Caco-2 (cell line): ENCODE data around the gene TEKTIP1. TPM values are rescaled to one million over a fixed set of nuclear protein-coding genes. Genes with fewer than 3 reads are reported as not detected.

ENCODE experiments used
- BruUV-seq: library from RNA; stranded (reverse); fragments of 400-500 nt; replicated peaks from 2 replicates; lab custom pipeline; 2021; lab: Mats Ljungman, UMichigan
- CTCF ChIA-PET: fragments of 300-600 bp; sonication (Branson Sonifier 250); formaldehyde crosslinking; loops from one replicate; lab custom pipeline; 2022; ENCODE audit warnings: antibody characterized with exemption; lab: Charles Lee
- POLR2A ChIA-PET: fragments of 300-600 bp; sonication (Branson Sonifier 250); formaldehyde crosslinking; loops from one replicate; lab custom pipeline; 2022; ENCODE audit warnings: antibody characterized with exemption; lab: Charles Lee
- DNase-seq, 2 experiments: peaks; one replicate each; pipeline versions ENCODE4 v3.0.0 to v3.0.0-alpha.2; 2020 to 2022
- H3K27me3 ChIP-seq: replicated peaks from 2 replicates; pipeline ENCODE4 v1.6.0; 2011; ENCODE audit warnings: low read length; ENCODE audit not compliant: control insufficient read depth, insufficient read depth
- H3K36me3 ChIP-seq: 2 replicates; pipeline ENCODE4 v1.5.1; 2011; ENCODE audit warnings: low read length; ENCODE audit not compliant: control insufficient read depth, insufficient read depth
- H3K4me1 ChIP-seq: fragments of 250-450 bp; sonication (Bioruptor Pico); 2 replicates; pipeline ENCODE4 v1.5.1; 2020; ENCODE audit warnings: mild to moderate bottlenecking
- H3K4me3 ChIP-seq: 2 replicates; pipeline ENCODE4 v1.5.1; 2011; ENCODE audit warnings: low read depth, mild to moderate bottlenecking, control low read depth, low read length
- H3K9me3 ChIP-seq: fragments of 250-450 bp; sonication (Bioruptor Pico); 2 replicates; pipeline ENCODE4 v1.5.1; 2020; ENCODE audit warnings: mild to moderate bottlenecking, moderate library complexity
- H3K27ac Mint-ChIP-seq: one replicate; pipeline ENCODE4 v1.8.0; 2022; ENCODE audit warnings: mixed read lengths; ENCODE audit not compliant: unreplicated experiment
- H3K27me3 Mint-ChIP-seq: one replicate; pipeline ENCODE4 v1.8.0; 2022; ENCODE audit warnings: mixed read lengths; ENCODE audit not compliant: insufficient read depth, unreplicated experiment
- H3K36me3 Mint-ChIP-seq: one replicate; pipeline ENCODE4 v1.8.0; 2022; ENCODE audit warnings: mild to moderate bottlenecking, mixed read lengths; ENCODE audit not compliant: insufficient read depth, unreplicated experiment
- H3K4me1 Mint-ChIP-seq: one replicate; pipeline ENCODE4 v1.8.0; 2022; ENCODE audit warnings: low read depth, mixed read lengths; ENCODE audit not compliant: unreplicated experiment
- H3K4me3 Mint-ChIP-seq: one replicate; pipeline ENCODE4 v1.8.0; 2022; ENCODE audit warnings: mild to moderate bottlenecking, moderate library complexity, mixed read lengths; ENCODE audit not compliant: unreplicated experiment
- H3K9me3 Mint-ChIP-seq: one replicate; pipeline ENCODE4 v1.8.0; 2022; ENCODE audit warnings: mixed read lengths; ENCODE audit not compliant: unreplicated experiment
- intact Hi-C: fragments of 100-400 bp; cut with micrococcal nuclease; formaldehyde crosslinking; loops from one replicate; pipeline ENCODE4 v1.10.0; 2022; ENCODE audit not compliant: unreplicated experiment
- total RNA-seq: library from RNA; stranded (reverse); gene quantifications from 2 replicates; pipeline ENCODE4 v1.2.3, GENCODE V29; 2022
- TF ChIP-seq, protein P1 (sequence below), 2 experiments: fragments of 200-600 bp in 1 of 2; IDR thresholded peaks; 1 replicate in 1 of 2; 2 replicates in 1 of 2; pipeline versions ENCODE4 v1.5.1 to v1.8.0; 2011 to 2022; ENCODE audit warnings: antibody characterized with exemption in 1 of 2, control low read depth in 1 of 2, inconsistent platforms in 1 of 2, low read depth in 1 of 2, low read length in 1 of 2, mild to moderate bottlenecking in 1 of 2, moderate library complexity in 1 of 2; ENCODE audit not compliant: insufficient read depth in 1 of 2, severe bottlenecking in 1 of 2, unreplicated experiment in 1 of 2

Gene TEKTIP1
- total RNA-seq, 1 experiment from 2014 or later, result 1.5 TPM

GRCh38 chr19:3512562-3513228 is 26.3 kb upstream of the TEKTIP1 start:
- H3K36me3 Mint-ChIP-seq, result peaks cover 25% of the 10 kb centered on the region
- ChIA-PET CTCF (no interaction called here), POLR2A (no interaction called here)
- H3K9me3 ChIP-seq, result no peaks in the 10 kb centered on the region
- H3K4me1 Mint-ChIP-seq, result no peaks in the 10 kb centered on the region
- TF ChIP-seq, protein P1, sequence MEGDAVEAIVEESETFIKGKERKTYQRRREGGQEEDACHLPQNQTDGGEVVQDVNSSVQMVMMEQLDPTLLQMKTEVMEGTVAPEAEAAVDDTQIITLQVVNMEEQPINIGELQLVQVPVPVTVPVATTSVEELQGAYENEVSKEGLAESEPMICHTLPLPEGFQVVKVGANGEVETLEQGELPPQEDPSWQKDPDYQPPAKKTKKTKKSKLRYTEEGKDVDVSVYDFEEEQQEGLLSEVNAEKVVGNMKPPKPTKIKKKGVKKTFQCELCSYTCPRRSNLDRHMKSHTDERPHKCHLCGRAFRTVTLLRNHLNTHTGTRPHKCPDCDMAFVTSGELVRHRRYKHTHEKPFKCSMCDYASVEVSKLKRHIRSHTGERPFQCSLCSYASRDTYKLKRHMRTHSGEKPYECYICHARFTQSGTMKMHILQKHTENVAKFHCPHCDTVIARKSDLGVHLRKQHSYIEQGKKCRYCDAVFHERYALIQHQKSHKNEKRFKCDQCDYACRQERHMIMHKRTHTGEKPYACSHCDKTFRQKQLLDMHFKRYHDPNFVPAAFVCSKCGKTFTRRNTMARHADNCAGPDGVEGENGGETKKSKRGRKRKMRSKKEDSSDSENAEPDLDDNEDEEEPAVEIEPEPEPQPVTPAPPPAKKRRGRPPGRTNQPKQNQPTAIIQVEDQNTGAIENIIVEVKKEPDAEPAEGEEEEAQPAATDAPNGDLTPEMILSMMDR (IDR thresholded peaks at IDR 0.05; ENCODE audit: insufficient read depth in 1 of 2, low read depth in 1 of 2, low read length in 1 of 2, severe bottlenecking in 1 of 2, unreplicated experiment in 1 of 2), result no peak
- no peak overlapping the region for H3K4me3 Mint-ChIP-seq
- H3K27me3 ChIP-seq, result no peaks in the 10 kb centered on the region
- no TSS peak for BruUV-seq
- intact Hi-C loops, result no loop called here
- H3K4me3 ChIP-seq, result no peak overlapping the region
- H3K9me3 Mint-ChIP-seq, result no peaks in the 10 kb centered on the region
- peaks cover 1% of the 10 kb centered on the region for H3K36me3 ChIP-seq
- H3K4me1 ChIP-seq, result no peaks in the 10 kb centered on the region; the same call in 1 of the 2 replicates
- no peak for DNase-seq
- H3K27ac Mint-ChIP-seq, result no peak overlapping the region
- no peaks in the 10 kb centered on the region for H3K27me3 Mint-ChIP-seq

DNA sequence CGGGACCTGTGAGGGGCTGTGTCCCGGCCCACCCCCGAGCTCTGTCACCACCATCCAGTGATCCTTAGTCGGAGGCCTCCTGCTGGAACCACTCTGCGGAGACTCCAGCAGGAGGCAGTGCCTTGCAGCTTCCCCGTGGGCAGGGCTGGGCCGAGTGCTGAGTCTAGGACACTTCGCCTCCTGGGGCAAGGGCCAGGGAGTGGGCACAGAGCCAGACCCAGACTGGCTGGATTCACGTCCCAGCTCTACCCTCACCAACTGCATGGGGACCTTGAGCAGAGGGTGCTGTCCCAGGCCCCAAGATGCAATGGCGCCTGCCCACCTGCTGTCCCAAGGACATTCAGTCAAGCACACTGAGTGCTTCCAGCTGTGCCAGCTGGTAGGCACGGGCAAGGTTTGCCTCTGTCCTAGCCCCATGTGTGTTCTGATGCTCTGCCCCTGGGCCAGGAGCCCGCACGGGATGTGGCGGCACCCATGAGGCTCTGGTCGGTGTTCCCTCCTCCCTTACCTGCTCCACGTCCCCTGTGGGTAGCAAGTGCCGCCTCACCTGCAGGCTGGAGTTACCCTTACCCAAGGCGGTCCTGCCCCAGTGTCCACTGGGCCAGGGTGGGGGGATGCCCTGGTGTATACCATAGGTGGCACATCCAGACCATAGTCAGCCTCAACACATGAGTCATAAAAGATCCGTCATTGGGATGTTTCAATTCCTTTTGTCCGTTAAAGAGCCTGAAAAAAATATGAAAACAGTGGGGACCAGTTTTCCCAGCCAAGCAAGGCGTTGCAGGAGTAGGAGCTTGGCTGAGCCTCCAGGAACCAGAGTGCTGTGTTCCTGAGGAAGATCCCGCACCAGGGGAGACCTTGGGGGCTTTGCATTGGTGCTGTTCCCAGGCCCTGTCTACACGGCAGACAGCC is 25.5 kb upstream of the TEKTIP1 start:
- Histone ChIP-seq H3K4me3 (no peak overlapping the region), H3K36me3 (peaks cover 1% of the 10 kb centered on the region), H3K9me3 (no peaks in the 10 kb centered on the region), H3K4me1 (no peaks in the 10 kb centered on the region), H3K27me3 (no peaks in the 10 kb centered on the region)
- H3K27me3 Mint-ChIP-seq, result no peaks in the 10 kb centered on the region
- intact Hi-C loops, result no loop called here
- TF ChIP-seq, protein P1 (IDR thresholded peaks at IDR 0.05; ENCODE audit: insufficient read depth in 1 of 2, low read depth in 1 of 2, low read length in 1 of 2, severe bottlenecking in 1 of 2, unreplicated experiment in 1 of 2), result no peak
- peaks cover 25% of the 10 kb centered on the region for H3K36me3 Mint-ChIP-seq
- H3K27ac Mint-ChIP-seq, result no peak overlapping the region
- CTCF ChIA-PET, result no interaction called here
- BruUV-seq, result no TSS peak
- H3K4me3 Mint-ChIP-seq, result no peak overlapping the region
- no peaks in the 10 kb centered on the region for H3K9me3 Mint-ChIP-seq
- H3K4me1 Mint-ChIP-seq, result no peaks in the 10 kb centered on the region
- DNase-seq, result no peak
- POLR2A ChIA-PET, result no interaction called here

DNA sequence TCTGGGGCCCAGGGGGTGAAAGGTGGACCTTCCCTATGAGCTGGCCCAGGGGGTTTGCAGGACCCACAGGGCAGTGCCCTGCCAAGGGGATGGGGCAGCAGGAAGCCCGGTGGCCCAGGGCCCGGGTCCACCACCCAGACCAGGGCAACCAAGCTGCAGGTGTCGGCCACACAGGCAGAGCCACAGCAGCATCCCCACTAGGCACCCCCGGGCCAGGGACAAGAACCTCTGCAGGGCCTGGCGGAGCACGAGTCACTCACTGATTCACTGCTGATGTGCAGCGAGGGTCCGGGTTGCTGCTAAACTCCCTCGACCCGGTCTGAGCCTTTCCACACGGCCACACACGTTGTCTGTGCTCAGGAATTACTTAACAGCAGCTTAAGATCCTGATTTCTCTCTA is 24.0 kb upstream of the TEKTIP1 start:
- Mint-ChIP-seq H3K27me3 (no peaks in the 10 kb centered on the region), H3K36me3 (peaks cover 22% of the 10 kb centered on the region), H3K27ac (no peak overlapping the region), H3K9me3 (no peaks in the 10 kb centered on the region), H3K4me3 (no peak overlapping the region), H3K4me1 (no peaks in the 10 kb centered on the region)
- CTCF ChIA-PET, result no interaction called here
- POLR2A ChIA-PET, result no interaction called here
- intact Hi-C loops, result no loop called here
- TF ChIP-seq, protein P1 (IDR thresholded peaks at IDR 0.05; ENCODE audit: insufficient read depth in 1 of 2, low read depth in 1 of 2, low read length in 1 of 2, severe bottlenecking in 1 of 2, unreplicated experiment in 1 of 2), result no peak
- no peak for DNase-seq
- no peaks in the 10 kb centered on the region for H3K9me3 ChIP-seq
- H3K4me3 ChIP-seq, result no peak overlapping the region
- H3K27me3 ChIP-seq, result no peaks in the 10 kb centered on the region
- BruUV-seq, result no TSS peak
- H3K36me3 ChIP-seq, result no peaks in the 10 kb centered on the region; the same call in 1 of the 2 replicates
- H3K4me1 ChIP-seq, result no peaks in the 10 kb centered on the region
